DMS79 treated with DMSO at 0.1 percent for 48 hours (cell line): Measurements from ENCODE around the gene PNLIPRP3.

Source experiments
- DNase-seq: peaks from one replicate; lab custom pipeline; 2025; lab: John Stamatoyannopoulos, UW

The PNLIPRP3 gene

GRCh38 chr10:116450861-116451260 is 23.2 kb downstream of the PNLIPRP3 start:
- no peak for DNase-seq

- no peak for DNase-seq
These were observed 24.2 kb downstream of the PNLIPRP3 start for GRCh38 chr10:116451711-116452337.

GRCh38 chr10:116452338-116452720 is 24.7 kb downstream of the PNLIPRP3 start:
- no peak for DNase-seq

- no peak for DNase-seq
These were observed 29.8 kb downstream of the PNLIPRP3 start for GRCh38 chr10:116457488-116457887.

- no peak for DNase-seq
These were observed 32.6 kb downstream of the PNLIPRP3 start for GRCh38 chr10:116460219-116460618.

- DNase-seq: no peak
These were observed 34.0 kb downstream of the PNLIPRP3 start for GRCh38 chr10:116461680-116462079.

- DNase-seq: no peak
These were observed 36.6 kb downstream of the PNLIPRP3 start for GRCh38 chr10:116464257-116464656.

GRCh38 chr10:116465546-116465945 is 37.9 kb downstream of the PNLIPRP3 start:
- DNase-seq: no peak

GRCh38 chr10:116466715-116467422 is 39.2 kb downstream of the PNLIPRP3 start:
- no peak for DNase-seq

- DNase-seq: no peak
These were observed 41.8 kb downstream of the PNLIPRP3 start for GRCh38 chr10:116469437-116469836.

- no peak for DNase-seq
These were observed 42.4 kb downstream of the PNLIPRP3 start for GRCh38 chr10:116470071-116470470.

GRCh38 chr10:116470768-116471415 is 43.2 kb downstream of the PNLIPRP3 start:
- DNase-seq: no peak

- DNase-seq: no peak
These were observed 45.2 kb downstream of the PNLIPRP3 start for GRCh38 chr10:116472891-116473290.

GRCh38 chr10:116475866-116476265 is 48.2 kb downstream of the PNLIPRP3 start:
- no peak for DNase-seq

GRCh38 chr10:116476461-116476860 is 48.8 kb downstream of the PNLIPRP3 start:
- DNase-seq: no peak

GRCh38 chr10:116477986-116478664 is 50.5 kb downstream of the PNLIPRP3 start:
- DNase-seq: no peak

- no peak for DNase-seq
These were observed 59.3 kb downstream of the PNLIPRP3 start for GRCh38 chr10:116486770-116487448.

- no peak for DNase-seq
These were observed 60.1 kb downstream of the PNLIPRP3 start for GRCh38 chr10:116487522-116488430.

GRCh38 chr10:116489460-116489859 is 61.8 kb downstream of the PNLIPRP3 start:
- no peak for DNase-seq

GRCh38 chr10:116490028-116490662 is 62.5 kb downstream of the PNLIPRP3 start:
- no peak for DNase-seq

GRCh38 chr10:116504786-116505185 is 77.1 kb downstream of the PNLIPRP3 start:
- DNase-seq: no peak
